OCI-LY3 (cell line): ENCODE results near the gene NELL1.

Experiments
- EZH2phosphoT487 ChIP-seq: fragments of 200-600 bp; shearing (Covaris generic); IDR thresholded peaks from 2 replicates; pipeline ENCODE4 v1.6.1; 2018; ENCODE audit warnings: antibody characterized with exemption, mixed run types, low read depth
- TF ChIP-seq, protein P1 (sequence below): fragments of 200-600, 300-600 bp; sonication (generic); IDR thresholded peaks from 2 replicates; pipeline ENCODE4 v1.5.1; 2014; ENCODE audit warnings: antibody characterized with exemption, low read length, low read depth

DNA sequence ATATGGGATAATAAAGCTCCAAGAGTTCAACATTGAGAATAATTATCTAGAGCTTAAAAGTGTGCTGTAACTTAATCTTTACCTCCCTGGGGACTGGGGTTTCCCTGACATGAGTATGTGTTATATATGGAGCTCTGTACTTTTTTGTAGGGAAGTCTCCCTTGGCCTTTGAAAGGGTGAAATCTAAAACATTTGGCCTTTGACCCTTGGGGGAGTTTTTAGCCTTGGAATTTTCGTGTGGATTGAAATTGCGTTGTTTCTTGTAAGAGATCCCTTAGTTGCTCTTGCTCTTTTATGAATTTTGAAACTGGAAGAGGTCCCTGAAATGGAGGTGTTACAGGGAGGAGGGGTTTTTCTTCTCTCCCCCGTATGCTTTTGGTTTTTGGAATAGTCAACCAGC, 450.0 kb downstream of the NELL1 start:
- TF ChIP-seq, protein P1, sequence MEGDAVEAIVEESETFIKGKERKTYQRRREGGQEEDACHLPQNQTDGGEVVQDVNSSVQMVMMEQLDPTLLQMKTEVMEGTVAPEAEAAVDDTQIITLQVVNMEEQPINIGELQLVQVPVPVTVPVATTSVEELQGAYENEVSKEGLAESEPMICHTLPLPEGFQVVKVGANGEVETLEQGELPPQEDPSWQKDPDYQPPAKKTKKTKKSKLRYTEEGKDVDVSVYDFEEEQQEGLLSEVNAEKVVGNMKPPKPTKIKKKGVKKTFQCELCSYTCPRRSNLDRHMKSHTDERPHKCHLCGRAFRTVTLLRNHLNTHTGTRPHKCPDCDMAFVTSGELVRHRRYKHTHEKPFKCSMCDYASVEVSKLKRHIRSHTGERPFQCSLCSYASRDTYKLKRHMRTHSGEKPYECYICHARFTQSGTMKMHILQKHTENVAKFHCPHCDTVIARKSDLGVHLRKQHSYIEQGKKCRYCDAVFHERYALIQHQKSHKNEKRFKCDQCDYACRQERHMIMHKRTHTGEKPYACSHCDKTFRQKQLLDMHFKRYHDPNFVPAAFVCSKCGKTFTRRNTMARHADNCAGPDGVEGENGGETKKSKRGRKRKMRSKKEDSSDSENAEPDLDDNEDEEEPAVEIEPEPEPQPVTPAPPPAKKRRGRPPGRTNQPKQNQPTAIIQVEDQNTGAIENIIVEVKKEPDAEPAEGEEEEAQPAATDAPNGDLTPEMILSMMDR: no peak
- TF ChIP-seq EZH2phosphoT487: no peak
